Measurements from ENCODE around the gene WDR27.

GRCh38 chr6:169642455-169642854 is 59.4 kb downstream of the WDR27 start:
- TF ChIP-seq TAF1 (IDR thresholded peaks at IDR 0.05; ENCODE audit: borderline replicate concordance, low read depth, low read length) (no peak), RAD21 (IDR thresholded peaks at IDR 0.05; ENCODE audit: insufficient read depth, low read depth, low read length) (no peak), POLR2AphosphoS5 (IDR thresholded peaks at IDR 0.05; ENCODE audit: low read length) (no peak), CTCF (IDR thresholded peaks at IDR 0.05 in 2 of 3, conservative IDR thresholded peaks at IDR 0.05 in 1 of 3; ENCODE audit: control insufficient read depth in 2 of 3, extremely low read depth in 1 of 3, insufficient read depth in 1 of 3, low read depth in 3 of 3, low read length in 3 of 3) (no peak), SIN3A (IDR thresholded peaks at IDR 0.05; ENCODE audit: low read depth, low read length) (no peak), IRF4 (IDR thresholded peaks at IDR 0.05; ENCODE audit: low read depth, low read length) (no peak), STAT1 (conservative IDR thresholded peaks at IDR 0.05) (no peak), BCL11A (IDR thresholded peaks at IDR 0.05; ENCODE audit: low read depth, low read length) (no peak)
